GM13977 (cell line): Measurements from ENCODE around the gene CCDC24.

Source experiments
- DNase-seq: peaks from one replicate; pipeline ENCODE4 v3.0.0; 2012; ENCODE audit warnings: low spot score
- in situ Hi-C: fragments of 300-500 bp; cut with MboI; formaldehyde crosslinking; loops from one replicate; pipeline ENCODE4 v1.12.0; 2022; ENCODE audit warnings: low sequenced_read_pairs, low pct_unique_long_range_greater_than_20kb, mixed read lengths, inconsistent platforms; ENCODE audit not compliant: unreplicated experiment
- TF ChIP-seq, protein P1 (sequence below): IDR thresholded peaks from 2 replicates; pipeline ENCODE4 v1.5.1; 2012; ENCODE audit warnings: mild to moderate bottlenecking, control low read depth; ENCODE audit not compliant: insufficient read depth; ENCODE audit errors: extremely low read depth, missing control alignments

CCDC24 gene

DNA sequence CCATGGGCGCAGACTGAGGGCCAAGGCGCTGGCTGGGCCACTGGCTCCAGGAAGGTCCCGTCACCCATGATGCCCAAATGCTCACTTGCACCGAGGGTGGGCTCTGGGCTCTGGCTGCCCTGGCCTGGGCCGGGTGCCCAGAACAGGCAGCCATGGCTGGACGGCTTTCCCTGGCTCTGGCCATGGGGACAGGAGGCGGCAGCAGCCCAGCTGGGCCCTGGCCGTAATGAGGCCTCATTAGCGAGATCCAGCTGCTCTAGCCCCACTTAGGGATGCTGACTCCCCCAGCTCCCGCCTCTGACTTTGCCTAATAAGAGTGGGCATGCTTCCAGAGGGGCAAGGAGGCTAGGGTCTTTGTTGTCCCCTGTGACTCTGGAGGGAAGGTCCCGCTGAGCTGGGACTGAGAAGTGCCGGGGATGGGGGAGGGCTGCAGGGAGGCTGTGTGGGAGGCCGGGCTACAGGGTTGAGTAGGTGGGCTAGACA is 28.1 kb downstream of the CCDC24 start:
- in situ Hi-C loops, result no loop called here
- TF ChIP-seq, protein P1, sequence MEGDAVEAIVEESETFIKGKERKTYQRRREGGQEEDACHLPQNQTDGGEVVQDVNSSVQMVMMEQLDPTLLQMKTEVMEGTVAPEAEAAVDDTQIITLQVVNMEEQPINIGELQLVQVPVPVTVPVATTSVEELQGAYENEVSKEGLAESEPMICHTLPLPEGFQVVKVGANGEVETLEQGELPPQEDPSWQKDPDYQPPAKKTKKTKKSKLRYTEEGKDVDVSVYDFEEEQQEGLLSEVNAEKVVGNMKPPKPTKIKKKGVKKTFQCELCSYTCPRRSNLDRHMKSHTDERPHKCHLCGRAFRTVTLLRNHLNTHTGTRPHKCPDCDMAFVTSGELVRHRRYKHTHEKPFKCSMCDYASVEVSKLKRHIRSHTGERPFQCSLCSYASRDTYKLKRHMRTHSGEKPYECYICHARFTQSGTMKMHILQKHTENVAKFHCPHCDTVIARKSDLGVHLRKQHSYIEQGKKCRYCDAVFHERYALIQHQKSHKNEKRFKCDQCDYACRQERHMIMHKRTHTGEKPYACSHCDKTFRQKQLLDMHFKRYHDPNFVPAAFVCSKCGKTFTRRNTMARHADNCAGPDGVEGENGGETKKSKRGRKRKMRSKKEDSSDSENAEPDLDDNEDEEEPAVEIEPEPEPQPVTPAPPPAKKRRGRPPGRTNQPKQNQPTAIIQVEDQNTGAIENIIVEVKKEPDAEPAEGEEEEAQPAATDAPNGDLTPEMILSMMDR, result no peak
- no peak for DNase-seq

DNA sequence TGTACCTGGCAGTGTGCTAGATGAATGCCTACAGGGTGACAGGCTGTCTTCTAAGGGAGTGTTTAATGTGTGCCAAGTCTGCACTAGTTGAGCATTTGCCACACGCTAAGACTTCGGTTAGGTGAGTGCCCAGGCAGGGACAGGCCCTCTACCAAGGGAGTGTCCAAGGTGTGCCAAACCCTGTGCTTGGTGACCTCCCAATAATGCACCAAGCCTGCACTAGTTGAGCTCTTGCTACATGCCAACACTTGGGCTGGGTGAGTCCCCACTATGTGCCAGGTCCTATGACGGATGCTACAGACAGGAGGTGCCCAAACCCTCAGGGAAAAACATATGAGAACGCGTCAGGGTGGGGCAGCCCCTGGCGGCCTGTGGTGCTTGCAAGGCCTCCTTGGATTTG is 29.1 kb downstream of the CCDC24 start:
- TF ChIP-seq, protein P1, result no peak
- no peak for DNase-seq
- in situ Hi-C loops, result no loop called here

DNA sequence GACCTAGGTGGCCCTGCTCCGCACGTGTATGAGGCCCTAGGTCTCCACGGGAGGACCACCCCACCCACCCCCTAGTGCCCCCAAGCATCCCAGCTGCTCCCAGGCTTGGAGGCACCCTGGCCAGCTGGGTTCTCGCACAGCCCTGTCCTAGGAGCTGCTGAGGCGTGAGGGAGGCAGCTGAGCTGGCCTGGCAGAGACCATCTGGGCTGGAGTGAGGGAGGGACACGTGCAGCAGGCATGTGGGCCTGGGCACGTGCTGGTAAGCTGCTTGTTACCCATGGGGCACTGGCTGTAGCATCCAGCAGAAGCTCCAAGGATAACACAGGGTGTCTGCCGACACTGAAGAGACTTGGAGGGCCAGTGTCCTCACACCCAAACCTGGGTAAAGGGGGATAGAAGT is 29.8 kb downstream of the CCDC24 start:
- TF ChIP-seq, protein P1, result no peak
- in situ Hi-C loops, result no loop called here
- no peak for DNase-seq

DNA sequence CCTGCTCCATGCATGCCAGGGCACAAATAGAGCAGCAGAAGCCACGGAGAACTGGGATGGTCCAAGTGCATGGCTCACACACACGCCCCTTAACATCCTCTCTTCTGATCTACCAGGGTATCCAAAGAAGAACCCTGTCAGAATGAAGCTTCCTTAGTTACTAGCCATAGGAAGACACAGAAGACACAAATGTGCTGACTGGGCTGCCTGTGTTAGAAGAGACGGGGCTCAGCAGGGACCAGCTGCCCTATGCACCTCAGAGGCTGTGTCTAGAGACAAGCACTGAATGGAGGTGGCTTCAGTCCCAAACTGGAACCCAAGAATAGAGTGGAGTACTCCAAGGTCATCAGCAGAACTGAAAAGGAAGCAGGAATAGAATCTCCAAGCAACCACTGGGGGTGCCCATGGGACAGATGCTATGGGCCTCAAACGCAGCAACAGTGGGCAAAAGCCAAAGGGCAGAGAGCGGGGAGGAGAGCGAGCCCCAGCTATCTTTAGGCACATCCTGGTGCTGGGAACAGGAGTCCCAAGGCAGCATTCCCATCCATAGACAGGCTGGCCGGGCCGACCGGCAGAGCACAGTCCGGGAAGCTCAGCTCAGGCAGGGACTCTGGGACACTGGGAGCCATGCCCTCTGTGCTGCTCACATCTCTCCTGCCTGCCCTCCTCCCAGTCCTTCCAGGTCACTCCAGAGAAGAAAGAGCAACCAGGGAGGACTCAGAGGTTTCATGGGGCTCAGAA is 30.4 kb downstream of the CCDC24 start:
- DNase-seq, result no peak
- in situ Hi-C loops, result no loop called here
- TF ChIP-seq, protein P1, result no peak

DNA sequence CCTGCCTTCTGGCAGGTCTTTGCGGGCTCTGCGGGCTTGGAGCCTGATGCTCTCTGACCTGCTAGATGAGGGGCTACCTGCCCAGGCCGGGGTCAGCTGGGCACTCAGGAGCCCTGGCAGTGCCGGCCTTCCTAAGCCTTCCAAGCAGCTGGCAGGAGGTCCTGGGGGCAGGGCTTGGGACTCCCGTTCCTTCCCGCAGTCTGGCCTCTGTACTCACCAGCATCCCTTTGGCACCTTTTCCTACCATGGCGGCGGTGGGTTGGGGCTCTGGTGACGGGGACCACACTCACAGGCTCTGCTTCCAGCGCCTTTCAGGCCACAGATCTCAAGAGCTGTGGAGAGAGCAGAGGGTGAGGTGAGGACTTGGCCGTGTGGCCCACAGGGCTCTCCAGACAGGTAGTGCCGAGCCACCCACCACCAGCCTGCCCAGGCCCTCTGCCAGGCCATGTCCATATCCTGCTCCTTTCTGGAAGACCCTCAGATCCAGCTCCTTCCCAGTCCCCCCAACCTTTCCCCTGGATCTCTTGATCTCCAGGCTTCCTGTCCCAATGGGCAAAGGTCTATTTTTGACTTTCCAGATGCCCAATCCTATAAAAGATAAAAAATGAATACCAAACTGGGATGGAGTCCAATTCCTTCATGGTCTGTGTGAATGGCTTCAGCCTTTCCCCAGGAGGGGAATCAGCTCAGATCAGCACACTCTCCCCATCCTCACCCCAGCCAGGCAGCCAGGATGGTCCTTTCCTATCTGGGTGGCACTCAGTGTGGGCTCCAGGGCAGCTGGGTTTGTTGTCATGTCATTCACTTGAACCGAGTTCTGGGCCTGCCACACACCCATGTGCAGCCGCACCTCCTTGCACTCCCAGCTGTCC is 32.9 kb downstream of the CCDC24 start:
- in situ Hi-C loops, result no loop called here
- no peak for DNase-seq
- TF ChIP-seq, protein P1, result no peak

DNA sequence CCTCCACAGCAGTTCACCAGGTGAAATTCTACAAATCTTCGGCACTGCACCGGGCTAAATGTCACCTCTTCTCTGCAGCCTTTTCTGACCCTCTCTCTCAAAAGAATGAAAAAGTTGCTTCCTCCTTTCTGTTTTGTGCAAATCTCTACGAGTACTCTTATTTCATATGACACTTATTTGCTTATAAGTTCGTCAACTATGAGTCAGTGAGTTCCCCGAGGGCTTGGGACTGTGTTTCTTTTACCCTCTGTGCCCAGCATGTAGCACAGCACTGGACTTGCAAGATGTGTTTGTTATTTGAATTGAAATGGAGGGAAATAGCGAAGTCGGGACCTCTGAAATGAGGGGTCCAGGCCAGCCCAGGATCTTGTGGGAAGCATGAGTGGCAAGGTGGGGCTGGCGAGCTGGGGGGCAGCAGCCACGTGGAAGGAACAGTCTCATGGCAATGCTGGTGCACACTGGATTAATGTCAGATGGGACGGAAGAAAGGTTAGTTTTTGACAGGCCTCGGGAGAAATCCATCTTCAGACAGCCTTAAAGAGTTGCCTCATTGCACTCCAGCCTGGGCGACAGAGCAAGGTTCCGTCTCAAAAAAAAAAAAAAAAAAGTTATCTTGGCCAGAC is 33.6 kb downstream of the CCDC24 start:
- no peak for DNase-seq
- in situ Hi-C loops, result loop anchor here (25.0 kb wide), 1 partner anchor 488 kb away; the partner anchor contains the start of gene PTPRF
- TF ChIP-seq, protein P1, result no peak
